SK-N-SH treated with all-trans-retinoic acid at 6 μM for 48 hours (cell line): ENCODE results near the gene KAZALD1.

ENCODE experiments used
- ARNTL ChIP-seq: fragments of 450-650 bp; formaldehyde crosslinking; IDR thresholded peaks from 2 replicates; pipeline ENCODE4 v1.5.0; 2020; ENCODE audit warnings: low read depth, mild to moderate bottlenecking, moderate library complexity, borderline replicate concordance
- PATZ1 ChIP-seq: fragments of 250-450 bp; sonication (Bioruptor Pico); IDR thresholded peaks from 2 replicates; pipeline ENCODE4 v1.8.0; 2020; ENCODE audit warnings: mild to moderate bottlenecking, moderate library complexity, borderline replicate concordance
- PPARA ChIP-seq: fragments of 250-450 bp; sonication (Bioruptor Pico); IDR thresholded peaks from 2 replicates; pipeline ENCODE4 v1.5.0; 2020; ENCODE audit warnings: mild to moderate bottlenecking, borderline replicate concordance
- RARB ChIP-seq: fragments of 250-450 bp; sonication (Bioruptor Pico); IDR thresholded peaks from 2 replicates; pipeline ENCODE4 v1.8.0; 2021; ENCODE audit warnings: mild to moderate bottlenecking, moderate library complexity
- TCF4 ChIP-seq: fragments of 250-450 bp; sonication (Bioruptor Pico); IDR thresholded peaks from 2 replicates; pipeline ENCODE4 v1.8.0; 2021; ENCODE audit warnings: mild to moderate bottlenecking, moderate library complexity, borderline replicate concordance
- TF ChIP-seq, protein P1 (sequence below): fragments of 250-450 bp; sonication (Bioruptor Pico); IDR thresholded peaks from 2 replicates; pipeline ENCODE4 v1.8.0; 2021; ENCODE audit warnings: low read depth, mild to moderate bottlenecking, moderate library complexity, borderline replicate concordance
- TF ChIP-seq, protein P2 (sequence below): fragments of 250-450 bp; sonication (Bioruptor Pico); IDR thresholded peaks from 2 replicates; pipeline ENCODE4 v1.5.1; 2020; ENCODE audit warnings: low read depth, mild to moderate bottlenecking, moderate library complexity

GRCh38 chr10:101064415-101065030 is 2.7 kb downstream of the KAZALD1 start:
- TF ChIP-seq, protein P1, sequence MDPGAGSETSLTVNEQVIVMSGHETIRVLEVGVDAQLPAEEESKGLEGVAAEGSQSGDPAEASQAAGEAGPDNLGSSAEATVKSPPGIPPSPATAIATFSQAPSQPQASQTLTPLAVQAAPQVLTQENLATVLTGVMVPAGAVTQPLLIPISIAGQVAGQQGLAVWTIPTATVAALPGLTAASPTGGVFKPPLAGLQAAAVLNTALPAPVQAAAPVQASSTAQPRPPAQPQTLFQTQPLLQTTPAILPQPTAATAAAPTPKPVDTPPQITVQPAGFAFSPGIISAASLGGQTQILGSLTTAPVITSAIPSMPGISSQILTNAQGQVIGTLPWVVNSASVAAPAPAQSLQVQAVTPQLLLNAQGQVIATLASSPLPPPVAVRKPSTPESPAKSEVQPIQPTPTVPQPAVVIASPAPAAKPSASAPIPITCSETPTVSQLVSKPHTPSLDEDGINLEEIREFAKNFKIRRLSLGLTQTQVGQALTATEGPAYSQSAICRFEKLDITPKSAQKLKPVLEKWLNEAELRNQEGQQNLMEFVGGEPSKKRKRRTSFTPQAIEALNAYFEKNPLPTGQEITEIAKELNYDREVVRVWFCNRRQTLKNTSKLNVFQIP (CRISPR knock-in tag), result no peak
- TF ChIP-seq TCF4 (CRISPR knock-in tag) (no peak), PPARA (CRISPR knock-in tag) (no peak), ARNTL (no peak), PATZ1 (CRISPR knock-in tag) (no peak), RARB (CRISPR knock-in tag) (no peak)
- TF ChIP-seq, protein P2, sequence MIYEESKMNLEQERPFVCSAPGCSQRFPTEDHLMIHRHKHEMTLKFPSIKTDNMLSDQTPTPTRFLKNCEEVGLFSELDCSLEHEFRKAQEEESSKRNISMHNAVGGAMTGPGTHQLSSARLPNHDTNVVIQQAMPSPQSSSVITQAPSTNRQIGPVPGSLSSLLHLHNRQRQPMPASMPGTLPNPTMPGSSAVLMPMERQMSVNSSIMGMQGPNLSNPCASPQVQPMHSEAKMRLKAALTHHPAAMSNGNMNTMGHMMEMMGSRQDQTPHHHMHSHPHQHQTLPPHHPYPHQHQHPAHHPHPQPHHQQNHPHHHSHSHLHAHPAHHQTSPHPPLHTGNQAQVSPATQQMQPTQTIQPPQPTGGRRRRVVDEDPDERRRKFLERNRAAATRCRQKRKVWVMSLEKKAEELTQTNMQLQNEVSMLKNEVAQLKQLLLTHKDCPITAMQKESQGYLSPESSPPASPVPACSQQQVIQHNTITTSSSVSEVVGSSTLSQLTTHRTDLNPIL (CRISPR knock-in tag), result no peak
